Measurements from ENCODE around the gene SLC47A2.

SLC47A2 gene

GRCh38 chr17:19642373-19642893 lies 74.0 kb downstream of the SLC47A2 start:
- no peak for DNase-seq

- no peak for DNase-seq
These were observed 74.6 kb downstream of the SLC47A2 start for GRCh38 chr17:19641687-19642372.

- DNase-seq = no peak
These were observed 84.5 kb downstream of the SLC47A2 start for GRCh38 chr17:19631905-19632304.

- no peak for DNase-seq
These were observed 85.7 kb downstream of the SLC47A2 start for GRCh38 chr17:19630661-19631060.

- no peak for DNase-seq
These were observed 86.3 kb downstream of the SLC47A2 start for GRCh38 chr17:19630035-19630434.

- DNase-seq = no peak
These were observed 86.9 kb downstream of the SLC47A2 start for GRCh38 chr17:19629449-19629848.
